Measurements from ENCODE around the gene CX3CL1. TPM values are rescaled to one million over a fixed set of nuclear protein-coding genes. Genes with fewer than 3 reads are reported as not detected.

CX3CL1 gene
- total RNA-seq, 1 experiment from 2014 or later = 0.69 TPM

- no peaks in the 10 kb centered on the region for H3K9me3 ChIP-seq (replicated peaks)
- H3K27me3 ChIP-seq = no peaks in the 10 kb centered on the region
- peaks cover 7% of the 10 kb centered on the region for H3K4me1 ChIP-seq
- H3K36me3 ChIP-seq = no peaks in the 10 kb centered on the region
- H3K4me3 ChIP-seq = no peak overlapping the region
- peak in 1 of 2 experiments; percentile 21 for DNase-seq
- H3K27ac ChIP-seq = no peak overlapping the region
These were observed 47.2 kb downstream of the CX3CL1 start for GRCh38 chr16:57419506-57419905.

DNA sequence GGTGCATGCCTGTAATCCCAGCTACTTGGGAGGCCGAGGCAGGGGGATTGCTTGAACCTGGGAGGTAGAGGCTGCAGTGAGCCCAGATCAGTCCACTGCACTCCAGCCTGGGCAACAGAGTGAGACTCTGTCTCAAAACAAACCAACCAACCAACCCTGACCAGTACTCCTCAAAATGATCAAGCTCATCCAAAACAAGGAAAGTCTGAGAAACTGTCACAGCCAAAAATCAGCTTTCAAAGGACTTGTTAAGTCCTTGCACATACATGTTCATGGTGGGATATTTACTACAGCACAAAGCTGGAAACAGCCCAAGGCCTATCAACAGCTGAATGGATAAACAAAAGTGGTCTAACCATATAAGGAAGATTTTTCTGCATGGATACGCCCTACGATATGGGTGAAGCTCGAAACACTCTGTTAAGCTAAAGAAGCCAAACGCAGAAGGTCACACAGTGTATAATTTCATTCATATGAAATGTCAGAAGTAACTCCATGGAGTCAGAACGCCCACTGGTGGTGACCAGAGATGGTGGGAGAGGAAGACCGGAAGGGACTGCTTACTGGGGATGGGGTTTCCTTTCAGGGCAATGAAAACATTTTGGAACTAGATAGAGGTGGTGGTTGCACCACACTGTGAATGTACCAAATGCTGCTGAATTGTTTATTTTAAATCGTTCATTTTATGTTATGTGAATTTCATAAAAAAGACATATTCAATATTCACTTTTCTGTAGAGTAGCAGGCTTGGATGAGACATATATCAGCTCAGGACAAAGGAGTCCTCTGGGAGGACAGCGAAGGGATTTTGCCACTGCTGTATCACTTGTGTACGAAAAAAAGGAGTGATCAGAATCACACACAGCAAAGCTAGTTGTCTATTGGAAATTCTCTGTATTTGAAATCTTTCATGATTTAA lies 50.0 kb downstream of the CX3CL1 start:
- Histone ChIP-seq H3K27me3 (no peaks in the 10 kb centered on the region), H3K36me3 (peaks cover 1% of the 10 kb centered on the region; the same call in 1 of the 2 replicates), H3K4me1 (peaks cover 7% of the 10 kb centered on the region), H3K27ac (no peak overlapping the region), H3K9me3 (replicated peaks) (no peaks in the 10 kb centered on the region), H3K4me3 (peak overlapping the region; percentile 29)
- peak; percentile 85 to 92 for DNase-seq

DNA sequence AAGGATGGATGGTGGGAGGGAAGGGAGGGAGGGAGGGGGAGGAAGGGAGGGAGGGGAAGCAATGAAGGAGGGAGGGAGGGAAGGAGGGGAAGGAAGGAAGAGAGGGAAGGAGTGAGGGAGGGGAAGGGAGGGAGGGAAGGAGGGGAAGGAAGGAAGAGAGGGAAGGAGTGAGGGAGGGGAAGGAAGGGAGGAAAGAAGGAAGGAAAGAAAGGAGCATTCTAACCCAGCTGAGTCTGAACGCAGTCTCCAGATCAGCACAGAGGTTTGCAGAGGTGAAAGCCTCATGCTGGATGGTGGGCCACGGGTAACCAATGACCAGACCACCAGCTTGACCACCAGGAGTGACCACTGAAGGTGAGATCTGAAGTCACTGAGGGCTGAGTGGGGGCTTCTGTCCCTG lies 50.9 kb downstream of the CX3CL1 start:
- no peaks in the 10 kb centered on the region for H3K9me3 ChIP-seq (replicated peaks)
- H3K27me3 ChIP-seq = no peaks in the 10 kb centered on the region
- no peak overlapping the region for H3K4me3 ChIP-seq
- H3K27ac ChIP-seq = no peak overlapping the region
- H3K36me3 ChIP-seq = peaks cover 9% of the 10 kb centered on the region
- peaks cover 3% of the 10 kb centered on the region; the same call in 1 of the 2 replicates for H3K4me1 ChIP-seq
- DNase-seq = no peak

GRCh38 chr16:57424583-57424982 lies 52.3 kb downstream of the CX3CL1 start:
- Histone ChIP-seq H3K4me3 (no peak overlapping the region), H3K27ac (no peak overlapping the region), H3K36me3 (peaks cover 9% of the 10 kb centered on the region), H3K4me1 (no peaks in the 10 kb centered on the region), H3K9me3 (replicated peaks) (no peaks in the 10 kb centered on the region), H3K27me3 (no peaks in the 10 kb centered on the region)
- DNase-seq = no peak

DNA sequence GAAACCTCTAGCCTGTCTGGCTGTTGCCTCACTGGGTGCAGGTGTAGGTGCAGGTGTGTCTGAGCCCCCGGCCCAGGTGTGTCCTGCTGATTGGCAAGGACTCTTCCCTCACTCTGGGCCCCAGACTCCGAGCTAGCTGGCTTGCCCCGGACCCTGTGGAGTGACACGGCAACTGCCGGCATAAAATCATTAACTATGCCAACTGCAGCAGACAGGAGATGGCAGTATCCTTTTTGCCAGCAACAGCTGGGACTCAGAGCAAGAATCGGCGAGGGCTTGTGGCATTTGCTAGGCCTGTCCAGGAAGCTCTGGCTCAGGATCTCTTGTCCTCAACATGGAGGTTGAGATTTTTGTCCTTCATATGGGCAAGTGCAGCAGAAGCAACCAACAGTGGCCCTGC lies 54.1 kb downstream of the CX3CL1 start:
- peaks cover 24% of the 10 kb centered on the region for H3K36me3 ChIP-seq

GRCh38 chr16:57427307-57427706 lies 55.0 kb downstream of the CX3CL1 start:
- no peak for DNase-seq
- Histone ChIP-seq H3K4me3 (no peak overlapping the region), H3K4me1 (no peaks in the 10 kb centered on the region), H3K9me3 (replicated peaks) (no peaks in the 10 kb centered on the region), H3K27ac (no peak overlapping the region), H3K27me3 (no peaks in the 10 kb centered on the region), H3K36me3 (peaks cover 34% of the 10 kb centered on the region)

More for the DNA sequence above, 54.1 kb downstream of the CX3CL1 start:
- Histone ChIP-seq H3K4me3 (no peak overlapping the region), H3K27ac (no peak overlapping the region), H3K27me3 (no peaks in the 10 kb centered on the region), H3K9me3 (replicated peaks) (no peaks in the 10 kb centered on the region), H3K4me1 (no peaks in the 10 kb centered on the region)
- DNase-seq = no peak

DNA sequence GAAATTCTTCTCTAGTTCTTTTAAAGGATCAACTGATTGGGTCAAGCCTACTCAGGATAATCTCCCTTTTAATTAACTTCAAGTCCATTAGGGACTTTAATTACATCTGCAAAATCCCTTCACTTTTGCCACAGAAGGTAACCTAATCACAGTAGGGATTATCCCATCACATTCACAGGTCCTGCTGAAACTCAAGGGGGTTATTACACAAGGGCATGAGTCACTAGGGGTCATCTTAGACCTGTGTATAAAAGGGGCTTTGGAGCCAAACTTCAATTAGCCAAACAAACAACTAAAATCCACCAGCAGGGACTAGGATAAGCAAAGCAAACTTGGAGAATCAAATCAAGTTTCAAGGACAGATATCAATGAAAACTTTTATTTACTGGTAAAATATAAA lies 55.5 kb downstream of the CX3CL1 start:
- no peak overlapping the region for H3K27ac ChIP-seq
- H3K36me3 ChIP-seq = peaks cover 39% of the 10 kb centered on the region
- no peaks in the 10 kb centered on the region for H3K4me1 ChIP-seq
- no peak overlapping the region for H3K4me3 ChIP-seq
- H3K9me3 ChIP-seq (replicated peaks) = no peaks in the 10 kb centered on the region
- no peak for DNase-seq
- no peaks in the 10 kb centered on the region for H3K27me3 ChIP-seq

DNA sequence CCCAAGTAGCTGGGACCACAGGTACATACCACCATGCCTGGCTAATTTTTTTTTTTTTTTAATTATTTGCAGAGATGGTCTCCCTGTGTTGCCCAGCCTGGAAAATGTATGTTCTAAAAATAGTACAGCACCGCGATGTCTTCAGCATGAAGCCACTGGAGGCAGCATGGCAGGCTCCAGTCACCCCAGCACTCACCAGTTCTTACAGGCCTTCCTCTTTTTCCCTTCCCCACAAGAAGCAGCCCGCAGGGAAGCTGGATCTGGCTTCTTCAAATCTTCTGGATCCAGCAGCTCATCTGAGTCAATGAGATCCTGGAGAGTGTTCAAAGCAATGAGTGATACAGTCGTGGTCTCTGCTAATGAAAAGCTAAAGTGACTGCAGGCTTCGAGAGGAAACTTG lies 58.7 kb downstream of the CX3CL1 start:
- H3K4me3 ChIP-seq = no peak overlapping the region
- H3K27ac ChIP-seq = no peak overlapping the region
- no peak for DNase-seq
- H3K36me3 ChIP-seq = peaks cover 61% of the 10 kb centered on the region
- no peaks in the 10 kb centered on the region for H3K9me3 ChIP-seq (replicated peaks)
- no peaks in the 10 kb centered on the region for H3K4me1 ChIP-seq
- no peaks in the 10 kb centered on the region for H3K27me3 ChIP-seq

GRCh38 chr16:57432505-57432904 lies 60.2 kb downstream of the CX3CL1 start:
- no peak for DNase-seq
- H3K9me3 ChIP-seq (replicated peaks) = no peaks in the 10 kb centered on the region
- H3K27ac ChIP-seq = no peak overlapping the region
- H3K4me1 ChIP-seq = no peaks in the 10 kb centered on the region
- H3K4me3 ChIP-seq = no peak overlapping the region
- no peaks in the 10 kb centered on the region for H3K27me3 ChIP-seq
- H3K36me3 ChIP-seq = peaks cover 67% of the 10 kb centered on the region

- Histone ChIP-seq H3K27me3 (no peaks in the 10 kb centered on the region), H3K36me3 (peaks cover 65% of the 10 kb centered on the region)
These were observed 60.7 kb downstream of the CX3CL1 start for GRCh38 chr16:57432989-57433388.

GRCh38 chr16:57434003-57434402 lies 61.7 kb downstream of the CX3CL1 start:
- Histone ChIP-seq H3K9me3 (replicated peaks) (no peaks in the 10 kb centered on the region), H3K4me1 (no peaks in the 10 kb centered on the region), H3K27me3 (no peaks in the 10 kb centered on the region), H3K4me3 (no peak overlapping the region), H3K27ac (no peak overlapping the region), H3K36me3 (peaks cover 73% of the 10 kb centered on the region)
- DNase-seq = no peak

More at GRCh38 chr16:57432989-57433388, 60.7 kb downstream of the CX3CL1 start:
- Histone ChIP-seq H3K4me1 (no peaks in the 10 kb centered on the region), H3K9me3 (replicated peaks) (no peaks in the 10 kb centered on the region), H3K27ac (no peak overlapping the region), H3K4me3 (no peak overlapping the region)
- no peak for DNase-seq

Other genes starting within 250 kb of the CX3CL1 start
- gene PSME3IP1, start 186.5 kb upstream of the CX3CL1 start, total RNA-seq (2014; rRNA removed; shearing (Covaris generic)) = 129 and 142 TPM in 2 replicates
- gene RSPRY1, start 186.2 kb upstream of the CX3CL1 start, total RNA-seq (2014; rRNA removed; shearing (Covaris generic)) = 49.9 and 50.8 TPM in 2 replicates
- 67.0 and 69.3 TPM in 2 replicates for gene ARL2BP, start 127.2 kb upstream of the CX3CL1 start, total RNA-seq (2014; rRNA removed; shearing (Covaris generic))
- 0.30 and 0.49 TPM in 2 replicates for gene PLLP, start 87.8 kb upstream of the CX3CL1 start, total RNA-seq (2014; rRNA removed; shearing (Covaris generic))
- gene CCL22, start 13.7 kb upstream of the CX3CL1 start, total RNA-seq (2014; rRNA removed; shearing (Covaris generic)) = not detected in 2 replicates
- gene CCL17, start 32.3 kb downstream of the CX3CL1 start, total RNA-seq (2014; rRNA removed; shearing (Covaris generic)) = not detected in 2 replicates
- gene CIAPIN1, start 74.9 kb downstream of the CX3CL1 start, total RNA-seq (2014; rRNA removed; shearing (Covaris generic)) = 84.8 and 90.5 TPM in 2 replicates
- gene COQ9, start 75.0 kb downstream of the CX3CL1 start, total RNA-seq (2014; rRNA removed; shearing (Covaris generic)) = 54.9 and 58.6 TPM in 2 replicates
- gene POLR2C, start 90.2 kb downstream of the CX3CL1 start, total RNA-seq (2014; rRNA removed; shearing (Covaris generic)) = 151 and 156 TPM in 2 replicates
- 10.4 and 13.0 TPM in 2 replicates for gene DOK4, start 114.0 kb downstream of the CX3CL1 start, total RNA-seq (2014; rRNA removed; shearing (Covaris generic))
- 9.7 and 11.1 TPM in 2 replicates for gene CCDC102A, start 164.1 kb downstream of the CX3CL1 start, total RNA-seq (2014; rRNA removed; shearing (Covaris generic))
- gene ADGRG5, start 170.2 kb downstream of the CX3CL1 start, total RNA-seq (2014; rRNA removed; shearing (Covaris generic)) = not detected in 2 replicates